Measurements from ENCODE around the gene SUSD3.

DNA sequence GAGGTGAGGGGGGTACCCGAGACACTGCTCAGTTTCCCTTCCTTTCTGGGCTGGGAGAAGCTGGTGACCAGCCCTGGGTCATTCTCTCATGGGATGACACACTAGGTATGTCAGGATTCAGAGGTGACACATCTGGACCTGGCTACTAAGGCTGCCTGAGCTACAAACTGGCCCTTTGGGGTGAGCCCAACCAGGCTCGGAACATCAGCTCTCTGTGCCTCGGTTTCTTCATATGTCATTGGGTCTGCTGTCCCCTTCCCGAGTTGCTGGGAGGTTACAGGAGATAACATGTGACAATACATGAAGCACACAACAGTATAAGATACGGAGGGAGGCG, 49.3 kb downstream of the SUSD3 start:
- TF ChIP-seq, protein P1, sequence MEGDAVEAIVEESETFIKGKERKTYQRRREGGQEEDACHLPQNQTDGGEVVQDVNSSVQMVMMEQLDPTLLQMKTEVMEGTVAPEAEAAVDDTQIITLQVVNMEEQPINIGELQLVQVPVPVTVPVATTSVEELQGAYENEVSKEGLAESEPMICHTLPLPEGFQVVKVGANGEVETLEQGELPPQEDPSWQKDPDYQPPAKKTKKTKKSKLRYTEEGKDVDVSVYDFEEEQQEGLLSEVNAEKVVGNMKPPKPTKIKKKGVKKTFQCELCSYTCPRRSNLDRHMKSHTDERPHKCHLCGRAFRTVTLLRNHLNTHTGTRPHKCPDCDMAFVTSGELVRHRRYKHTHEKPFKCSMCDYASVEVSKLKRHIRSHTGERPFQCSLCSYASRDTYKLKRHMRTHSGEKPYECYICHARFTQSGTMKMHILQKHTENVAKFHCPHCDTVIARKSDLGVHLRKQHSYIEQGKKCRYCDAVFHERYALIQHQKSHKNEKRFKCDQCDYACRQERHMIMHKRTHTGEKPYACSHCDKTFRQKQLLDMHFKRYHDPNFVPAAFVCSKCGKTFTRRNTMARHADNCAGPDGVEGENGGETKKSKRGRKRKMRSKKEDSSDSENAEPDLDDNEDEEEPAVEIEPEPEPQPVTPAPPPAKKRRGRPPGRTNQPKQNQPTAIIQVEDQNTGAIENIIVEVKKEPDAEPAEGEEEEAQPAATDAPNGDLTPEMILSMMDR (conservative IDR thresholded peaks at IDR 0.05; ENCODE audit: low read depth, low read length), result no peak
- TF ChIP-seq EZH2 (IDR thresholded peaks at IDR 0.05; ENCODE audit: borderline replicate concordance, low read depth, low read length, poor library complexity, severe bottlenecking), result no peak

Measured in A673 (cell line).